Karpas-422 (cell line): ENCODE data around the gene ZPBP2. TPM values are rescaled to one million over a fixed set of nuclear protein-coding genes. Genes with fewer than 3 reads are reported as not detected.
A peak's percentile ranks its signal among the peaks of the same experiment; 100 is the strongest.

Experiments
- DNase-seq: peaks from one replicate; pipeline ENCODE4 v3.0.0-alpha.2; 2015
- H2AFZ ChIP-seq: fragments of 200-600 bp; sonication (generic); 2 replicates; pipeline ENCODE4 v1.6.1; 2014; ENCODE audit warnings: antibody characterized with exemption, low read length, mixed read lengths
- H3K27ac ChIP-seq: fragments of 200-600 bp; sonication (generic); 2 replicates; pipeline ENCODE4 v1.5.1; 2014; ENCODE audit warnings: mild to moderate bottlenecking, low read length, moderate library complexity
- H3K27me3 ChIP-seq: fragments of 200-600 bp; sonication (generic); 2 replicates; pipeline ENCODE4 v1.6.1; 2014; ENCODE audit warnings: low read length, mixed read lengths
- H3K36me3 ChIP-seq: fragments of 200-600 bp; sonication (generic); 2 replicates; pipeline ENCODE4 v1.6.1; 2014; ENCODE audit warnings: low read length, mixed read lengths; ENCODE audit not compliant: insufficient read depth
- H3K4me1 ChIP-seq: fragments of 200-600 bp; sonication (generic); 2 replicates; pipeline ENCODE4 v1.6.1; 2014; ENCODE audit warnings: mild to moderate bottlenecking, low read length, mixed read lengths
- H3K4me2 ChIP-seq: fragments of 200-600 bp; sonication (generic); 2 replicates; pipeline ENCODE4 v1.6.1; 2014; ENCODE audit warnings: low read length, low read depth, mild to moderate bottlenecking; ENCODE audit not compliant: poor library complexity, severe bottlenecking
- H3K4me3 ChIP-seq: fragments of 200-600 bp; sonication (generic); 2 replicates; pipeline ENCODE4 v1.5.1; 2014; ENCODE audit warnings: mild to moderate bottlenecking, antibody characterized with exemption, low read length, mixed read lengths
- H3K79me2 ChIP-seq: fragments of 200-600 bp; sonication (generic); 2 replicates; pipeline ENCODE4 v1.6.1; 2014; ENCODE audit warnings: mild to moderate bottlenecking, low read length, mixed read lengths
- H3K9ac ChIP-seq: fragments of 200-600 bp; sonication (generic); 2 replicates; pipeline ENCODE4 v1.6.0; 2014; ENCODE audit warnings: low read length
- H3K9me2 ChIP-seq: fragments of 200-600 bp; sonication (generic), shearing (Covaris generic); replicated peaks from 2 replicates; pipeline ENCODE4 v1.6.0; 2014; ENCODE audit warnings: mild to moderate bottlenecking, low read length, moderate library complexity; ENCODE audit not compliant: insufficient read depth
- H3K9me3 ChIP-seq: fragments of 300-700, 200-600 bp; sonication (generic); 2 replicates; pipeline ENCODE4 v1.6.1; 2014; ENCODE audit warnings: low read length, mixed read lengths
- H4K20me1 ChIP-seq: fragments of 200-600 bp; sonication (generic); 2 replicates; pipeline ENCODE4 v1.6.1; 2014; ENCODE audit warnings: mild to moderate bottlenecking, antibody characterized with exemption, low read length, low read depth; ENCODE audit not compliant: insufficient read depth
- total RNA-seq: library from RNA; depleted of rRNA; stranded (reverse); fragments of >200 nt; shearing (Covaris generic); gene quantifications from 2 replicates; pipeline ENCODE4 v1.2.3, GENCODE V29; 2014; ENCODE audit warnings: low replicate concordance; rRNA removed

ZPBP2 gene, protein sequence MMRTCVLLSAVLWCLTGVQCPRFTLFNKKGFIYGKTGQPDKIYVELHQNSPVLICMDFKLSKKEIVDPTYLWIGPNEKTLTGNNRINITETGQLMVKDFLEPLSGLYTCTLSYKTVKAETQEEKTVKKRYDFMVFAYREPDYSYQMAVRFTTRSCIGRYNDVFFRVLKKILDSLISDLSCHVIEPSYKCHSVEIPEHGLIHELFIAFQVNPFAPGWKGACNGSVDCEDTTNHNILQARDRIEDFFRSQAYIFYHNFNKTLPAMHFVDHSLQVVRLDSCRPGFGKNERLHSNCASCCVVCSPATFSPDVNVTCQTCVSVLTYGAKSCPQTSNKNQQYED
- 3.9 and 10.4 TPM in 2 replicates for total RNA-seq

DNA sequence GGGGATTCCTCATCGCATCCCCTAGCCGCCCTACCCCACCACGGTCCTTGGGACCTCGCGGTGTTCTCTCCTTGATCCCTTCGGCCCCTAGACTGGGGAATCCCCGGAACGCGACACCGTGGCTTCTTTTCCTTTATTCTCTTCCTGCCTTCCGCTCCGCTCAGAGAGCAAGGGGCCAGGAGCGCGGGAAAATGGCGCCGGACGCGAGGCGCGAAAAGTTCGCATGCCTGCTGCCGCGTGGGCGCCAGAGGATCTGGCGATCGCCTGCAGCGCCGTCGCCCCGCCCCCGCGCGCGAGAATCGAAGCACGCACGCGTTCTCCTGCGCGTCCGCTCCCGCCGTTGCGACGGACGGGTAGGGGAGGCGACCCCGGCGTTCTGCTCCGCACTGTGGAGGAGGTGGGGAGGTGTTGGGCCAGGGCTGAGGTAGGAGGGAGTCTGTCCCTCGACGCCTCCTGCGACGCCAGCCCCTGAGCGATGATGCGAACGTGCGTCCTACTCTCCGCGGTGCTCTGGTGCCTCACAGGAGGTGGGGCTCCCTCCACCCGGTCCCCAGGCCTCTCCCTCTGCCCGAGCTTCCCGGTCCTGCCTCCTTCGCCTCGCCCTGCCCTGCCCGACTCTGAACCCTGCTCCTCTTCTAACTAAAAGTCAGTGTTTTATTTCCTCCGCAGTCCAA lies at the start of gene ZPBP2:
Gene ZPBP2, plus strand, starts transcription at position 323 of the 674 bp plus-strand sequence. Its CDS starts 153 bp downstream, at position 476.
- Histone ChIP-seq H4K20me1 (no peaks in the 10 kb centered on the region), H3K27ac (peak within 1 kb of the TSS; percentile 98), H3K36me3 (no peaks in the 10 kb centered on the region), H3K4me3 (no peak within 1 kb of the TSS), H3K9me3 (no peaks in the 10 kb centered on the region), H3K9ac (no peak within 1 kb of the TSS), H3K9me2 (no peaks in the 10 kb centered on the region), H3K79me2 (peaks cover 18% of the 10 kb centered on the region), H3K4me2 (no peak within 1 kb of the TSS), H3K27me3 (no peaks in the 10 kb centered on the region), H2AFZ (peak within 1 kb of the TSS; percentile 80), H3K4me1 (peaks cover 65% of the 10 kb centered on the region)
- DNase-seq = no peak

DNA sequence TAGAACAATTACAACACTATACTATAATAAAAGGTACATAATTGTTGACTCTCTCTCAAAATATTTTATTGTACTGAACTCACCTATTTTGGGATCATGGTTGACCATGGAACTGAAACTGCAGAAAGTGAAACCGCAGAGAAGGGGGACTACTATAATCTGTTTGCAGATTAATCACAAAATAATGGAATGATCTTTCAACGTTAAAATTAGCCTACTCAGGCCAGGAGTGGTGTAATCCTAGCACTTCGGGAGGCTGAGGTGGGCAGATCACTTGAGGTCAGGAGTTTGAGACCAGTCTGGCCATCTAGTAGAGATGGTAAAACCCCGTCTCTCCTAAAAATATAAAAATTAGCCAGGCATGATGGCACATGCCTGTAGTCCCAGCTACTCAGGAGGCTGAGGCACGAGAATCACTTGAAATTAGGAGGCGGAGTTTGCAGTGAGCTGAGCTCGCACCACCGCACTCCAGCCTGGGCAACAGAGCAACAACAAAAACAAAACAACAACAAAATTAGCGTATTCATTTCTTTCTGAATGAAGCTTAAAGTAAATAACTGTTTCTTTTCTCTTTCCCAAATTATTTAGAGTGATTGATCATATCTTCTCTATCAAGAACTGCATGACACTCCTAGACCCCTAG lies 49.5 kb upstream of the ZPBP2 start:
- H3K27me3 ChIP-seq = no peaks in the 10 kb centered on the region
- H2AFZ ChIP-seq = no peak overlapping the region
- no peaks in the 10 kb centered on the region for H4K20me1 ChIP-seq
- peaks cover 58% of the 10 kb centered on the region for H3K36me3 ChIP-seq
- H3K9ac ChIP-seq = no peak overlapping the region
- H3K9me2 ChIP-seq = no peaks in the 10 kb centered on the region
- H3K4me2 ChIP-seq = no peak overlapping the region
- H3K79me2 ChIP-seq = peaks cover 54% of the 10 kb centered on the region
- no peak for DNase-seq
- peak overlapping the region; percentile 35; the same call in 1 of the 2 replicates for H3K27ac ChIP-seq
- H3K4me3 ChIP-seq = no peak overlapping the region
- peaks cover 15% of the 10 kb centered on the region for H3K4me1 ChIP-seq
- H3K9me3 ChIP-seq = peaks cover under 1% of the 10 kb centered on the region; the same call in 1 of the 2 replicates

DNA sequence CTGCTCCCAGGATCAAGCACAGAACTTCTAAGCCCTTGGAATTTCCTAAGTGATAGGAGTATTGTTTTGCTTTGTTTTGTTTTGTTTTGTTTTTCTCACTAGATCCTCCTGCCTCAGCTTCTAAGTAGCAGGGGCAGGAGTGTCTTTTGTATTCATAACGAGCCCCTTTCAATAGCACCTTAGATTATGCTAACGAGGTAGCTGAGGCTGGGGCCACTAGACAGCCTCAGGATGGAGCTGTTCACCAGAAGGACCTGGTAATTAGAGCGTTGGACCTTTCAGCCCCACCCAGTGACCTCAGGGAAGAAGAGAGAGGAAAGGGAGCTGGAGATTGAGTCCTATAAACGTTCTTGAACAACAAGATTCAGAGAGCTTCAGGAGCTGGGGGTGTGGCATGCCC lies 47.5 kb upstream of the ZPBP2 start:
- Histone ChIP-seq H3K9me2 (no peaks in the 10 kb centered on the region), H3K27ac (peak overlapping the region; percentile 52), H3K9ac (no peak overlapping the region), H4K20me1 (no peaks in the 10 kb centered on the region), H3K4me1 (peaks cover 15% of the 10 kb centered on the region), H3K4me3 (no peak overlapping the region), H2AFZ (no peak overlapping the region), H3K79me2 (peaks cover 40% of the 10 kb centered on the region), H3K4me2 (no peak overlapping the region), H3K9me3 (peaks cover 18% of the 10 kb centered on the region; the same call in 1 of the 2 replicates), H3K36me3 (peaks cover 62% of the 10 kb centered on the region), H3K27me3 (no peaks in the 10 kb centered on the region)
- DNase-seq = no peak

DNA sequence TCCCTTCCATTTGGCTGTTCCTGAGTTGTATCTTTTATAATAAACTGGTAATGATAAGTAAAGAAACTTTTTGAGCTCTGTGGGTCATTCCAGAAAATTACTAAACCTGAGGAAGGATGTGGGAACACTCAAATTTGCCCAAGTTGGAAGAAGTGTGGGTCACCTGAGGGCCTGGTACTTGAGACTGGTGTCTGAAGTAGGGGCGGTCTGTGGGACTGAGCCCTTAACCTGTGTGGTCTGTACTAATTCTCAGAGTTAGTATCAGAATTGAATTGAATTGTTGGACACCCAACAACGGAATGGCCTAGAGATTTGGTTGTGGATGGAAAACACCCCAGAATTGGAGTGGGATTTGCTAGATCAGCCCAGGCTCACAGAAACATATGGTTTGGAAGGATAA lies 47.0 kb upstream of the ZPBP2 start:
- Histone ChIP-seq H4K20me1 (no peaks in the 10 kb centered on the region), H3K9me2 (no peaks in the 10 kb centered on the region), H3K4me1 (peaks cover 15% of the 10 kb centered on the region), H3K9ac (no peak overlapping the region), H3K4me3 (no peak overlapping the region), H3K4me2 (no peak overlapping the region), H3K27ac (peak overlapping the region; percentile 52), H3K27me3 (no peaks in the 10 kb centered on the region), H2AFZ (no peak overlapping the region), H3K9me3 (peaks cover 22% of the 10 kb centered on the region; the same call in 1 of the 2 replicates), H3K79me2 (peaks cover 40% of the 10 kb centered on the region), H3K36me3 (peaks cover 62% of the 10 kb centered on the region)
- DNase-seq = no peak

DNA sequence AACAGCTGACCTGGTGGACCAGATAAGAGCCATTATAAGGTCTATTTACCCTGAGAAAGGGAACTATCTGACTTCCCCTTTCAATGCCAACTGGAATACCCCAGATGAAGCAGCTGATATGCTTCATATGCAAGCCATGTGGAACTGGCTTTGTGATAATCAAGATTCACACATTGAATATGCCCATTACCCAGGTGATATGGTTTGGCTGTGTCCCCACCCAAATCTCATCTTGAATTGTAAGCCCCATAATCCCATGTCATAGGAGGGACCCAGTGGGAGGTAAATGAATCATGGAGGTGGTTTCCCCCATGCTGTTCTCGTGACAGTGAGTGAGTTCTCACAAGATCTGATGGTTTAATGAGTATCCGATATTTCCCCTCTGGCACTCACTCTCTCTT lies 46.0 kb upstream of the ZPBP2 start:
- DNase-seq = peak; percentile 43
- Histone ChIP-seq H2AFZ (no peak overlapping the region), H3K9ac (no peak overlapping the region), H3K27ac (0 out of 2 replicates have a peak overlapping the region, but pooled peaks have one; percentile 19), H4K20me1 (no peaks in the 10 kb centered on the region), H3K4me2 (no peak overlapping the region), H3K4me3 (no peak overlapping the region), H3K9me3 (peaks cover 30% of the 10 kb centered on the region), H3K9me2 (no peaks in the 10 kb centered on the region), H3K36me3 (peaks cover 72% of the 10 kb centered on the region), H3K4me1 (peaks cover 15% of the 10 kb centered on the region), H3K27me3 (no peaks in the 10 kb centered on the region), H3K79me2 (peaks cover 39% of the 10 kb centered on the region)

DNA sequence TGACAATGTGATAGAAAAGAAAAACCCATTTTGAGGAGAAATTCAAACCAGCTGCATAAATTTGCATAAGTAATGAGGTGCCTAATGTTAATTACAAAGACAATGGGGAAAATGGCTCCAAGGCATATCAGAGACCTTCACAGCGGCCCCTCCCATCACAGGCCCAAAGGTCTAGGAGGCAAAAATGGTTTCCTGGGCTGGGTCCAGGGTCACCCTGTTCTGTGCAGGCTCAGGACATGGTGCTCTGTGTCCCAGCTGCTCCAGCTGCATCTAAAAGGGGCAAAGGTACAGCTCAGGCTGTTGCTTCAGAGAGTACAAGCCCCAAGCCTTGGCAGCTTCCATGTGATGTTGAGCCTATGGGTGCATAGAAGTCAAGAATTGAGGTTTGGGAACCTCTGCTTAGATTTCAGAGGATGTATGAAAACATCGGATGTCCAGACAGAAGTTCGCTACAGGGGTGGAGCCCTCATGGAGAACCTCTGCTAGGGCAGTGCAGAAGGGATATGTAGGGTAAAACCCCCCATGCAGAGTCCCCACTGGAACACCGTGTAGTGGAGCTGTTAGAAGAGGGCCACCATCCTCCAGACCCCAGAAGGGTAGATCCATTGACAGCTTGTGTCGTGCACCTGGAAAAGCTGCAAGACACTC lies 44.5 kb upstream of the ZPBP2 start:
- peaks cover 30% of the 10 kb centered on the region for H3K9me3 ChIP-seq
- H3K27ac ChIP-seq = no peak overlapping the region
- H3K4me2 ChIP-seq = no peak overlapping the region
- H4K20me1 ChIP-seq = no peaks in the 10 kb centered on the region
- no peak overlapping the region for H3K9ac ChIP-seq
- DNase-seq = peak; percentile 69
- no peaks in the 10 kb centered on the region for H3K9me2 ChIP-seq
- H3K4me1 ChIP-seq = peaks cover 8% of the 10 kb centered on the region
- peaks cover 41% of the 10 kb centered on the region for H3K79me2 ChIP-seq
- peaks cover 78% of the 10 kb centered on the region for H3K36me3 ChIP-seq
- no peaks in the 10 kb centered on the region for H3K27me3 ChIP-seq
- no peak overlapping the region for H2AFZ ChIP-seq
- no peak overlapping the region for H3K4me3 ChIP-seq

DNA sequence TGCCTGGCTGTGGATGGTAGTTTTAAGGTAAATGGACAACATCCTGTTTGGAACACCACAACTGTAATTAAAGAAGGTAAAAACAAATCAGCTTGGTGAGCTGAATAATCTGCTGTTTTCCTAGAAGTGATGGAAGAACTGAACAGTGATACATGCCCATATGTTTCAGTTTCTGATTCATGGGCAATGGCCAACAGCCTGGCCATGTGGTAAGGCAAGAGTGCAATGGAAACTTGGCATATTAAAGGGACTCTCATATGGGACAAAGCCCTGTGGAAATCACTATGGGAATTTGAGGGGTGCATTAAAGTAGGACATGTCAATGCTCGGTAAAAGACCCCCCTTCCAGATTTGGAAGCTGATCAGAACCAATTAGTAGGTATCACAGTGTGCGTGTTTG lies 41.7 kb upstream of the ZPBP2 start:
- Histone ChIP-seq H3K79me2 (peaks cover 33% of the 10 kb centered on the region), H3K9ac (no peak overlapping the region), H4K20me1 (no peaks in the 10 kb centered on the region), H3K4me2 (no peak overlapping the region), H3K4me1 (no peaks in the 10 kb centered on the region), H3K27me3 (no peaks in the 10 kb centered on the region), H3K36me3 (peaks cover 85% of the 10 kb centered on the region), H2AFZ (no peak overlapping the region), H3K4me3 (no peak overlapping the region), H3K27ac (no peak overlapping the region), H3K9me3 (peaks cover 30% of the 10 kb centered on the region), H3K9me2 (no peaks in the 10 kb centered on the region)
- DNase-seq = no peak
